Endodermal cell (in vitro differentiated cells): Measurements from ENCODE around the gene HBQ1. TPM values are rescaled to one million over a fixed set of nuclear protein-coding genes. Genes with fewer than 3 reads are reported as not detected.
"Not testable (repeated sequence)": the region's sequence is repeated elsewhere in the genome, so short reads cannot be mapped to it uniquely, and the experiment has no call there.

Source experiments
- DNase-seq: peaks from one replicate; pipeline ENCODE4 v3.0.0-alpha.2; 2017
- H3K27ac ChIP-seq: 2 replicates; pipeline ENCODE4 v1.5.1; 2013; ENCODE audit warnings: mild to moderate bottlenecking, low read depth, low read length, moderate library complexity
- H3K27me3 ChIP-seq: 2 replicates; pipeline ENCODE4 v1.6.1; 2013; ENCODE audit warnings: mild to moderate bottlenecking, low read length, moderate library complexity; ENCODE audit not compliant: insufficient read depth, control insufficient read depth, poor library complexity, severe bottlenecking
- H3K36me3 ChIP-seq: 2 replicates; pipeline ENCODE4 v1.7.0; 2013; ENCODE audit warnings: mild to moderate bottlenecking, low read length, moderate library complexity; ENCODE audit not compliant: control insufficient read depth, insufficient read depth
- H3K4me1 ChIP-seq: one replicate; pipeline ENCODE4 v1.7.0; 2013; ENCODE audit warnings: low read length; ENCODE audit not compliant: control insufficient read depth, insufficient read depth
- H3K4me3 ChIP-seq: 2 replicates; pipeline ENCODE4 v1.5.1; 2013; ENCODE audit warnings: mild to moderate bottlenecking, low read length, moderate library complexity
- H3K9ac ChIP-seq: 2 replicates; pipeline ENCODE4 v1.6.1; 2013; ENCODE audit warnings: mild to moderate bottlenecking, low read length, moderate library complexity; ENCODE audit not compliant: poor library complexity, severe bottlenecking; ENCODE audit errors: extremely low read depth
- H3K9me3 ChIP-seq: 2 replicates; pipeline ENCODE4 v1.6.1; 2013; ENCODE audit warnings: mild to moderate bottlenecking, low read length, moderate library complexity; ENCODE audit not compliant: control insufficient read depth
- H3K27ac Mint-ChIP-seq: 2 replicates; pipeline ENCODE4 v1.8.0; 2020; ENCODE audit warnings: mixed read lengths
- H3K27me3 Mint-ChIP-seq: 2 replicates; pipeline ENCODE4 v1.8.0; 2021; ENCODE audit warnings: mild to moderate bottlenecking, mixed read lengths; ENCODE audit not compliant: insufficient read depth
- H3K36me3 Mint-ChIP-seq: 2 replicates; pipeline ENCODE4 v1.8.0; 2020; ENCODE audit warnings: low read depth, mixed read lengths
- H3K4me1 Mint-ChIP-seq: 2 replicates; pipeline ENCODE4 v1.8.0; 2020; ENCODE audit warnings: mixed read lengths
- H3K4me3 Mint-ChIP-seq: 2 replicates; pipeline ENCODE4 v1.8.0; 2020; ENCODE audit warnings: mild to moderate bottlenecking, moderate library complexity, mixed read lengths
- H3K9me3 Mint-ChIP-seq: 2 replicates; pipeline ENCODE4 v1.8.0; 2020; ENCODE audit warnings: mild to moderate bottlenecking, mixed read lengths
- CTCF ChIP-seq: fragments of 200-600 bp; sonication (generic); conservative IDR thresholded peaks from 2 replicates; pipeline ENCODE4 v1.5.0; 2021; ENCODE audit warnings: antibody characterized with exemption, mild to moderate bottlenecking
- WGBS, 2 experiments: methylation state at CpG; one replicate each; pipeline versions ENCODE4 v1.1.5 to v1.1.7; 2013; ENCODE audit warnings: missing lambda C conversion rate in 2 of 2, mixed read lengths in 1 of 2; ENCODE audit not compliant: insufficient coverage in 1 of 2, insufficient read length in 1 of 2; 5-methylcytosine and 5-hydroxymethylcytosine counted together
- total RNA-seq, 2 donors: library from RNA; stranded (reverse); fragmentation: NEBNext Ultra II Directional in 1 of 2; extraction: Animal tissue kit (Norgen Biotek cat#: 25700) in 1 of 2; gene quantifications; 2 replicates in 1 of 2; 3 replicates in 1 of 2; pipeline ENCODE4 v1.2.1, GENCODE V29; 2021

Gene HBQ1
- total RNA-seq, 2 donors from 2014 or later: 1.2 to 1.3 TPM

GRCh38 chr16:194516-194915 is 14.3 kb downstream of the HBQ1 start:
- Mint-ChIP-seq H3K27me3 (no peaks in the 10 kb centered on the region), H3K4me1 (no peaks in the 10 kb centered on the region), H3K9me3 (no peaks in the 10 kb centered on the region), H3K36me3 (peaks cover 86% of the 10 kb centered on the region), H3K27ac (no peak overlapping the region), H3K4me3 (no peak overlapping the region)
- no peaks in the 10 kb centered on the region for H3K27me3 ChIP-seq
- H3K4me1 ChIP-seq: no peaks in the 10 kb centered on the region
- TF ChIP-seq CTCF: no peak
- no peak overlapping the region for H3K9ac ChIP-seq
- H3K4me3 ChIP-seq: no peak overlapping the region
- no peak for DNase-seq
- no peaks in the 10 kb centered on the region for H3K9me3 ChIP-seq
- WGBS, 2 experiments: 99 to 100% methylated on average over 2 to 6 of the region's 6 CpGs
- H3K36me3 ChIP-seq: peaks cover 91% of the 10 kb centered on the region
- H3K27ac ChIP-seq: no peak overlapping the region

GRCh38 chr16:200388-200787 is 20.1 kb downstream of the HBQ1 start:
- Mint-ChIP-seq H3K9me3 (no peaks in the 10 kb centered on the region), H3K36me3 (peaks cover 78% of the 10 kb centered on the region), H3K27me3 (no peaks in the 10 kb centered on the region), H3K27ac (no peak overlapping the region), H3K4me1 (no peaks in the 10 kb centered on the region), H3K4me3 (no peak overlapping the region)
- H3K9ac ChIP-seq: no peak overlapping the region
- peaks cover 81% of the 10 kb centered on the region for H3K36me3 ChIP-seq
- no peak for TF ChIP-seq CTCF
- no peak for DNase-seq
- H3K27me3 ChIP-seq: no peaks in the 10 kb centered on the region
- H3K4me1 ChIP-seq: no peaks in the 10 kb centered on the region
- WGBS, 2 experiments: 95 to 100% methylated on average over 5 of the region's 5 CpGs
- no peak overlapping the region for H3K4me3 ChIP-seq
- no peaks in the 10 kb centered on the region for H3K9me3 ChIP-seq
- H3K27ac ChIP-seq: no peak overlapping the region

DNA sequence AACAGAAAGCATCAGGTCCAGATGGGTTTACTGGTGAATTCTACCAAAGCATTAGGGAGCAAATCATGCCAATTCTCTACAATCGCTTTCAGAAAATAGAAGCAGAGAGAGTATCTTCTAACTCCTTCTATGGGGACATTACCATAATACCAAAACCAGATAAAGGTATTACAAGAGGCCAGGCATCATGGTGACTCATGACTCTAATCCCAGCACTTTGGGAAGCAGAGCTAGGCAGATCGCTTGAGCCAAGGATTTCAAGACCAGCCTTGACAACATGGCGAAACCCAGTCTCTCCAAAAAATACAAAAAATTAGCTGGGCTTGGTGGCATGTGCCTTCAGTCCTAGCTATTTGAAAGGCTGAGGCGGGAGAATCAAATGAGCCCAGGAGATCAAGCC is 23.0 kb downstream of the HBQ1 start:
- Mint-ChIP-seq H3K4me3 (no peak overlapping the region), H3K36me3 (peaks cover 81% of the 10 kb centered on the region), H3K9me3 (no peaks in the 10 kb centered on the region), H3K27me3 (no peaks in the 10 kb centered on the region), H3K4me1 (no peaks in the 10 kb centered on the region), H3K27ac (no peak overlapping the region)
- no peak for TF ChIP-seq CTCF
- H3K4me1 ChIP-seq: no peaks in the 10 kb centered on the region
- DNase-seq: no peak
- H3K27ac ChIP-seq: no peak overlapping the region
- H3K9me3 ChIP-seq: no peaks in the 10 kb centered on the region
- H3K4me3 ChIP-seq: no peak overlapping the region
- peaks cover 82% of the 10 kb centered on the region for H3K36me3 ChIP-seq
- 91% methylated on average over 2 to 4 of the region's 4 CpGs for WGBS, 2 experiments
- no peaks in the 10 kb centered on the region for H3K27me3 ChIP-seq
- H3K9ac ChIP-seq: no peak overlapping the region

- H3K9me3 ChIP-seq, H3K4me1 ChIP-seq, H3K27ac Mint-ChIP-seq, DNase-seq, H3K27me3 ChIP-seq, H3K4me3 ChIP-seq, H3K9me3 Mint-ChIP-seq, H3K27ac ChIP-seq, H3K27me3 Mint-ChIP-seq, H3K4me3 Mint-ChIP-seq, H3K4me1 Mint-ChIP-seq, H3K9ac ChIP-seq: not testable (repeated sequence)
- peaks cover 79% of the 10 kb centered on the region for H3K36me3 Mint-ChIP-seq
- H3K36me3 ChIP-seq: peaks cover 82% of the 10 kb centered on the region
- WGBS, 2 experiments: 93 to 96% methylated on average over 7 to 9 of the region's 9 CpGs
Measured at GRCh38 chr16:204046-204445, 23.8 kb downstream of the HBQ1 start.

GRCh38 chr16:209359-209758 is 29.1 kb downstream of the HBQ1 start:
- not testable (repeated sequence) for H3K27me3 Mint-ChIP-seq, DNase-seq, H3K27ac Mint-ChIP-seq, H3K27ac ChIP-seq, H3K4me1 Mint-ChIP-seq, H3K9ac ChIP-seq, H3K4me3 ChIP-seq, H3K4me3 Mint-ChIP-seq, H3K4me1 ChIP-seq, H3K27me3 ChIP-seq, H3K9me3 Mint-ChIP-seq, H3K9me3 ChIP-seq
- peaks cover 83% of the 10 kb centered on the region for H3K36me3 ChIP-seq
- peaks cover 80% of the 10 kb centered on the region for H3K36me3 Mint-ChIP-seq
- 94 to 95% methylated on average over 3 of the region's 4 CpGs for WGBS, 2 experiments
